Measurements from ENCODE around the gene SLC41A3.

GRCh38 chr3:126009181-126009580 lies 74.7 kb downstream of the SLC41A3 start:
- TF ChIP-seq CTCF (IDR thresholded peaks at IDR 0.05) (no peak), POLR2A (IDR thresholded peaks at IDR 0.05) (no peak)
